ENCODE measurements around the gene TTN.

GRCh38 chr2:178830451-178830850 lies 23.2 kb upstream of the TTN start:
- TF ChIP-seq, protein P1, sequence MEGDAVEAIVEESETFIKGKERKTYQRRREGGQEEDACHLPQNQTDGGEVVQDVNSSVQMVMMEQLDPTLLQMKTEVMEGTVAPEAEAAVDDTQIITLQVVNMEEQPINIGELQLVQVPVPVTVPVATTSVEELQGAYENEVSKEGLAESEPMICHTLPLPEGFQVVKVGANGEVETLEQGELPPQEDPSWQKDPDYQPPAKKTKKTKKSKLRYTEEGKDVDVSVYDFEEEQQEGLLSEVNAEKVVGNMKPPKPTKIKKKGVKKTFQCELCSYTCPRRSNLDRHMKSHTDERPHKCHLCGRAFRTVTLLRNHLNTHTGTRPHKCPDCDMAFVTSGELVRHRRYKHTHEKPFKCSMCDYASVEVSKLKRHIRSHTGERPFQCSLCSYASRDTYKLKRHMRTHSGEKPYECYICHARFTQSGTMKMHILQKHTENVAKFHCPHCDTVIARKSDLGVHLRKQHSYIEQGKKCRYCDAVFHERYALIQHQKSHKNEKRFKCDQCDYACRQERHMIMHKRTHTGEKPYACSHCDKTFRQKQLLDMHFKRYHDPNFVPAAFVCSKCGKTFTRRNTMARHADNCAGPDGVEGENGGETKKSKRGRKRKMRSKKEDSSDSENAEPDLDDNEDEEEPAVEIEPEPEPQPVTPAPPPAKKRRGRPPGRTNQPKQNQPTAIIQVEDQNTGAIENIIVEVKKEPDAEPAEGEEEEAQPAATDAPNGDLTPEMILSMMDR (conservative IDR thresholded peaks at IDR 0.05; ENCODE audit: low read depth, low read length) = no peak
- TF ChIP-seq EZH2phosphoT487 (IDR thresholded peaks at IDR 0.05; ENCODE audit: borderline replicate concordance, low read length) (no peak), EZH2 (IDR thresholded peaks at IDR 0.05; ENCODE audit: low read length, unreplicated experiment) (no peak)

Measured in PC-3 (cell line).